Hematopoietic multipotent progenitor cell treated with erythropoietin and hydrocortisone succinate and interleukin-3 and kit ligand, for 17 days (in vitro differentiated cells): ENCODE results near the gene APLF.
"Not testable (repeated sequence)": the region's sequence is repeated elsewhere in the genome, so short reads cannot be mapped to it uniquely, and the experiment has no call there.

ENCODE experiments used
- DNase-seq: peaks from one replicate; pipeline ENCODE4 v3.0.0-alpha.2; 2015; ENCODE audit warnings: low spot score

APLF gene

DNA sequence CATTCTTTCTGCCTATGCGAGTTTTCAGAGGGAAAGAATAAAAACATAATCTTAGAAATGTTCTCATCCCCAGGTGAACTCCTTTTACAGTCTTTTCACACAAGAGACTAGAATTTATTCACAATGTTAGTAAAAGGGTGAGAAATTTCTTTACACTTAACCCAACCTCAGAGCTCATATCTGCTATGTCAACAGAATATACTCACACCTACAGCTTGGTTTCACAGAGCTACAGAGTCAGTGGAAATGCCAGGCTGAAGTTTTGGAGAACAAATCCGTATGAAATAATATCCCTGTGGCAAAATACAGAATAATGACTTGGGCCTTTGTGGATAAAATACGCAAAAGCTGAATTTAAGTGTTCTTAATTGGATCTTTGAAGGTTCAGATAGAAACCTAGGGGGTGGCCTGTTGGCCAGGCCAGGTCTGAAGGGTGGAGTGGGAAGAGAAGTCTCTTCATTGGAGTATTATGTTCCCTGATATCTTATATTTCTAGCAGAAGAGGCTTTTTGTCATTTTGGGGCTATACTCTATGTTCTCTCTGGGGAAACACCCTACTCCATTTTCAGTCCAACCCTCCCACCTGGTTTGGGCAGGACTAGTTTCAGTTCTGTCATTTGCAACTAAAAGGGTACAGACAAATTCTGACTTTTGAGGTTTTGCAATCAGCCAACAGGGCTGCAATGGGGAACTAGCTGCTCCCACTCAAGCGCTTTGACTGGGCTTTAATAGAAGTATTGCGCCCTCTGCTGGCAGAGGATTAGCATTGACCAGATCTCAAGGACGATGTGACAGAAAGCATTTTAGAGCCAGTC is 26.0 kb upstream of the APLF start:
- peak; percentile 93 for DNase-seq

DNA sequence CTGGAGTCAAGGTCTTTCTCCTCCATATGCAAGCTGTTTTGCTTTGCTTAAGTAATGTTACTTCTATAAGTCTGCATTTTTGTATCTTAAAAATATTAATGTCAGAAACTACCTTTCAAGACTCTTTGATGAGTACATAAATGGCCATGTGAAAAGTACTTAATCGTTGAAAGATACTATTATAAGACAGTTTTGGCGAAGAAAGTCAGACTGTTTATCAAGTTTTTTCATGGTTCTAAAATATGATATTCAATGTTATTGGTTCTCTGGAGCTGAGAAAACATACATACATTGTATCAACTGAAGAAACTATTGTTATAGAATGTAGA is 25.4 kb upstream of the APLF start:
- no peak for DNase-seq

DNA sequence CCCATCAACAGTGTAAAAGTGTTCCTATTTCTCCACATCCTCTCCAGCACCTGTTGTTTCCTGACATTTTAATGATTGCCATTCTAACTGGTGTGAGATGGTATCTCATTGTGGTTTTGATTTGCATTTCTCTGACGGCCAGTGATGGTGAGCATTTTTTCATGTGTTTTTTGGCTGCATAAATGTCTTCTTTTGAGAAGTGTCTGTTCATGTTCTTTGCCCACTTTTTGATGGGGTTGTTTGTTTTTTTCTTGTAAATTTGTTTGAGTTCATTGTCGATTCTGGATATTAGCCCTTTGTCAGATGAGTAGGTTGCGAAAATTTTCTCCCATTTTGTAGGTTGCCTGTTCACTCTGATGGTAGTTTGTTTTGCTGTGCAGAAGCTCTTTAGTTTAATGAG is 21.0 kb upstream of the APLF start:
- DNase-seq: not testable (repeated sequence)

DNA sequence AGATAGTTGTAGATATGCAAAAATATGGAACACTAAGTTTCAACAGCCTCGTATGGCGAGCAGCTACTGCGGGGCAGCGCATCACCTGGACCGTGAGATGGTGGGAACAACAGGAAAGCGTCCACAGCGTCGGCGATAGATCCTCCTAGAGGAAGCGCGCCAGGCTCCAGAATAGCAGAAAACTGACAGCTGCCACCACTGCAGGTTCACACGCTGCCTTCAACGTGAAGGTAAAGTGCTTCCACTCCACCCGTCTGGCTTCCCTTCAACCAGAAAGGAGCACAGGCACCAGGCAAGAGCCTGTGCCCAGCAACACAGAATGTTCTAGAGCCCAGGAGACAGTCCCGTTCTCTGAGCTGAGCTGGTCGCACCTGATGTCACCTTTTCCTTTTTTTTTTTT is 20.3 kb upstream of the APLF start:
- no peak for DNase-seq

DNA sequence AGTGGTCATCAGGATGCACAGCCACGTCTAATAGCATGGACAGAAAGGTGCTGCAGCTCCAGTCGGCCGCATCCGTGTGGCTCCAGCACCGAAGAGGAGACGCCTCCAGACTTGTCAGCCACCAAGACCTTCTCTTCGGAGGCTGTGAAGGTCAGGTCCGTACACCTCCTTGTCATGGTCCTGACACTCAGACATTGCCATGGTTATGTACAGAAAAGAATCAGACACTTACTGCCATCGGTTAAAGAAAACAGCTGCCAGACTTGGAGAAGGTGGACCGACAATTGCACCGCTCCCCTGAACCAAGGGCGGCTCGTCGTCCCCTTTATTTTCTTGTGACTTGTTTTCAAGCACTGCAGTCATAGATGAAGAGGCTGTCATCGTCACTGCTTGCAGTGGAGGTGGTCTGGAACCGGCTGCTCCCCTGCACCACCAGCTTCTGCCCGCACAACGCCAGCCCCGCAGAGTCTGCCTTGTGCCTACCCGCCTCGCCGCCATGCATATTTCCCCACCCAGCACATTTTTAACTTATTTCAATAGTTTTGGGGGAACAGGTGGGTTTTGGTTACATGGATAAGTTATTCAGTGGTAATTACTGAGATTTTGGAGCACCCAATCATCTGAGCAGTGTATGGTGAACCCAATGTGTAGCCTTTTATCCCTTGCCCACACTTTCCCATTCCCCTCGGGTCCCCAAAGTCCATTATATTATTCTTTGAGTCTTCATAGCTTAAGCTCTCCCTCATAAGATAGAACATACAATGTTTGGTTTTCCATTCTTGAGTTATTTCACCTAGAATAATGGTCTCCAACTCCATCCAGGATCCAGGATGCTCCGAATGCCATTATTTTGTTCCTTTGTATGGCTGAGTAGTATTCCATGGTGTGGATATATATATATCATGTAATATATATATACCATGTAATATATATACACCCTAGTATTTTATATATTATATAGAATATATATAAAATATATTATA is 18.4 kb upstream of the APLF start:
- DNase-seq: no peak

DNA sequence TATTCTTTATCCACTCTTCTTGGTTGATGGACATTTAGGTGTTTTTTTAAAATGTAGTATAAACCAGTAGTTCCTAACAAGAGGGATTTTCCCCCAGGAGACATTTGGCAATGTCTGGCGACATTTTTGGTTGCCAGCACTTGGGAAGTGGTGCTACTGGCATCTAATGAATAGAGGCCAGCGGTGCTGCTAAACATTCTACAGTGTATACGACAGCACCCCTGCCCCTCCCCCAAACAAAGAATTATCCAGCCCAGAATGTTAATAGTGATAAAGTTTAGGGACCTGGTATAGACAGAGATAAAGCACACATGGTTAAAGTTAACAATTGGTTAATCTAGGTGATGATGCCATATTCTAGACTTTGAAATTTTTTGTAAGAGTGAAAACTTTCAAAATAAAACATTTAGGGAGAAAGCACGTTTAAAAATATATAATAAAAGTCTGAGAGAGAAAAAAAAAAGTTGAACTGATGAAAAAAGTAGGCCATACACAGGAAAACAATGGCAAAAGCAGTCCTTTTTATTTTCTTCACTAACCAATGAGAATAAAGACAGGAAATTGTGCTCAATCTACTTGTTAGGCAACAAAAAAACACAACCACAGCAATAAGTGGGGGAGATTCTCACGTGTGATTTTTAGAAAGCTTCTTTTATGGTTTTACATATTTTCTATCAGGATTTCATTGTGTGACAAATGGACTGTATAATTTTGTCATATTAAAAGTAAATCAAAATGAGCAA is 15.1 kb upstream of the APLF start:
- DNase-seq: no peak

DNA sequence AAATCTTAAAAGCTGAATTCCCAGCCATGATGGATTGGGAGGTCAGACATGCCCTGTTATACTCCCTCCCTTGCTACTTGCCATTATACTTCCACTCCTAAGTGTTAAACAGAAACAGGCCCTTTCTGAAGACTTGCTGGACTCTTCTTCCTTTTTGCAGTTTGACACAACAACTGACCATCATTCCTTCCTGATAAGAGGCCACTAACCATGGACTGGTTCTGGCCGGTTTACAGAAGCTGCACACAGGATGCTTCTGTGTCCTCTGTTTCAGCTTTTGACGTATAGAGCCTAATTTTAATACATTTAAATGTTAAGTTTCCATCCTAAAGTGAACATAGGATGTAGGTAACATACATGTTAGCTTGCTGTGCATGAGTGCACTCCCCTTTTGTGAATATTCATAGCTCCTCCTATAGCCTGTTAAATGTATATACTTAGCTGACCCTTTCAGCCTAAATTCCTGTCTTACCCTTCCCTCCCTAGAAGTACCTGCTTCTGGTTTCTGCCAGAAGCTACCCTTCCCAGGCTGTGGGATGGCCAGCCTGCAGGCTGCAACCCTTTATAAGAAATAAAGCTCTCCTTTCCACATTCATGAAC is 13.5 kb upstream of the APLF start:
- no peak for DNase-seq

DNA sequence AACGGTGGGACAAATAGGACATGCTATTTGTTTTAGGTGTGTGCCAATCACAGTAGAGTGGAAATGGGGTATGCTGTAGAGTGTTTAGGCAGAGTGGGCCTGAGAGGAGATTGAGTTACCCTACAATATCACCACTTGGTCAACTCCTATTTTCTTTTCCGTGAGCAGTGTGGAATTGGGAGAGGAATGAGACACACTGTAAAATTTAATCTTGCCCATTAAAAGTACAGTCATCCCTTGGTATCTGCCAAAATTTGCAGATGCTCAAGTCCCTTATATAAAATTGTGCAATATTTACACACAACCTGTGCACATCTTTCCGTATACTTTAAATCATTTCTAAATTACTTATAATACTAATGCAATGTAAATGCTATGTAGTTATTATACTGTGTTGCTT is 12.7 kb upstream of the APLF start:
- DNase-seq: no peak

DNA sequence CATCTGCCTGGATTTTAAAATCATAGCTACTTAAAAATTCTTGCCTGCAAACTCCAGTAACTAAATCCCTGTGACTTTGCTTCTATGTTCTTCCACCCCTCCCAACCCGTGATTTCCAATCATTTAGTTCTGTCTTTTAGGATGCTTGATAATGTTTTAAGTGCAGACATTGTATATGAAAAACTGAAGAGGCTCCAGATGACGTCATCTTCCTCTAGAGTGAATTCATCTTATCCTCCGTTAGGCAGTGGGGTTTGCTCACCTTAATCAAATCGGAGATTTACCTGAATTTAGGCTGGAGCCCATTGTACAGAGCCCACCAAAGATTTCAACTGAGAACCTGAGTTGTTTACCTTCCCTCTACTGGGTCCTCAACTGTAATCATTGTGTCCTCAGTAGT is 11.2 kb upstream of the APLF start:
- DNase-seq: no peak

DNA sequence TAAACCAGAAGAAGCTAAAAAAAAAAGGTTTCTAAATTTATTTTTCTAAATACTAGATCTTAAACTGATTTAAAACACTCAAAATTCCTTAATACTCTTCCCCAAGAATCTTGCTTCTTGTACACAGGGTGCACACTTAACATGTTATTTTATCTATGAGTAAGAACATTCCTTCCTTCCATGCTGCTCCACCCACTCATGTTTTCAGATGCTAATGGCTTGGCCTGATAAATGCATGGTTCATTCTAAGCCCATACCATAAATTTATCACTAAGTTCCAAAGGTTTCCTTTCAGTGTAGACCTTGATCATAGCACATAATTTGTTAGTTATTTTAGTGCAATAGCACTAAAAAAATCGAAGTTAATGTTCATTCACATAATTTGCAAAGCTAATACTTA is 8.4 kb upstream of the APLF start:
- DNase-seq: peak; percentile 43

DNA sequence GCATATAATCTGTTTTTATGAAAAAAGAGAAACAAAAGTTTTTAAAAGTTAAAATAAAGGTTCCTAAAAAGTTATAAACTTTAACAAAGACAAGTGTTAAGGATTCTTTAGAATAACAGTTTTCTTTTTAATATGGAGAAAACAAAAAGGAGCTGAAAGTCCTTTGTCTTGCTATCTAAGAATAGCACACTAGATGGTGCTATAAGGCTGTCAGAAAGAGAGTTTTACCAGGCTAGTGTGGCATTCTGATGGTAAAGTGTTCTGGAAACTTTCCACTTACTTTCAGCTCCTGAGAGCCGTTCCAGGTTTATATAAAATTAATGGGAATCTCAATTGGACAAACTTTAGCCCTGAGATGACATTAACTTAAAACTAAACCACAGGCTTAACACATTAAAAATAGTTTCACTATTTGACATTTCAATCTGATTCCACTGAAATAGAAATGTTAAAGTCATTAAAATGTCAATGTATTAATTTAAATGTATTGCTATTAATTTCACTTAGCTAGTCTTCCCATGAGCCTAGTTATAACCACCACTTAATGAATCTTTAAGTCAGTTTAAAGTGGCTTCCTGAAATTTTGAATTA is 4.0 kb upstream of the APLF start:
- DNase-seq: peak; percentile 87

DNA sequence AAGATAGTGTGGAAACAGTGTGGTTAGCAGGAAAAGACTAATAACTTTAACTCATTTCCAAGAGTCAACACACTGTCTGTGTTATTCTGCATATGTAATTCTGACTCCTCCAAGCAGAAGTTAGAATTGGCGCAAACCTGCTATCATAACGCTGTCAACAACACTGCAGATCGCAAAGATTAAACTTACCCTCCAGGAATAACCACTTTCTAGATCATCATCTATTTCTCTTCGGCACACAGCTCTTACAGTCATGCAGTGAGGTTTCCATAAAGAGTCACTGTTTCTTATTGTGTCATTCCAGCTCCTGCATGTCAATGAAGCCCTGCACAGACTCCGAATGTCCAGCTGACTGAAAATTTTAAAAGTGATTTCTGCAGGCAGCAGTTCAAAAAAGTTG is 2.7 kb upstream of the APLF start:
- DNase-seq: no peak

DNA sequence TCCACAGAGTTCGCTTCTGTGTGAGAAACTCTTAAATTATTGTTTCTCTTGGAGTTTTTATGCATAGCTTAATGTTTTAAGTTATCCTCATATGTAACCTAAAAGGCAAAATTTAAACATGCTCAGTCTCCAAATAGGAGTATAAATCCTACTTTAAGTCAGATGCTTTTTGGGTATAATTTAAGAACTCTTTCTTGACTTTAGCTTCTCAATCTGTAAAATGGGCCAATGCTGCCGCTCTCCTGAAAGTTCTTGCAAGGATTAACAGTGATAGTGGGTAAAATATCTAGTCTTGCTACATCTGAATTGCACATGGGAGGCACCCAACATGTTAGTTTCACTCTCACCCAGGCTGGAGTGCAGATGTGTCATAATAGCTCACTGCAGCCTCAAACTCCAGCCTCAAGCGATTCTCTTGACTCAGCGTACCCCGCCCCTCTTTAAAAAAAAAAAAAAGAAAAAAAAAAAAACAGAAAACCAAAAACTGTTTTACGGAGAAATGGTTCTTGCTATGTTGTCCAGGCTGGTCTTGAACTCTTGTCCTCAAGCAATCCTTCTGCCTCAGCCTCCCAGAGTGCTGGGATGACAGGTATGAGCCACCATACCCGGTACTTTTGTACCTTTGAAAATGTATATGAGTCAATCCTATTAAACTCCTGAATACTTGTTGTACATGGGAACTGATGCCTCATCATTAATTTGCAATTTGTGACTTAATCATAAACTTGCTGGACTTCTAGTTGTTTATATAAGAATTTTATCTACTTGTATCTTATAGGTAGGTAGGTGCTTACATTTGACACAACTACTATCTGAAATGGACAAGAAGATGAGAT is 2.1 kb upstream of the APLF start:
- peak; percentile 29 for DNase-seq

DNA sequence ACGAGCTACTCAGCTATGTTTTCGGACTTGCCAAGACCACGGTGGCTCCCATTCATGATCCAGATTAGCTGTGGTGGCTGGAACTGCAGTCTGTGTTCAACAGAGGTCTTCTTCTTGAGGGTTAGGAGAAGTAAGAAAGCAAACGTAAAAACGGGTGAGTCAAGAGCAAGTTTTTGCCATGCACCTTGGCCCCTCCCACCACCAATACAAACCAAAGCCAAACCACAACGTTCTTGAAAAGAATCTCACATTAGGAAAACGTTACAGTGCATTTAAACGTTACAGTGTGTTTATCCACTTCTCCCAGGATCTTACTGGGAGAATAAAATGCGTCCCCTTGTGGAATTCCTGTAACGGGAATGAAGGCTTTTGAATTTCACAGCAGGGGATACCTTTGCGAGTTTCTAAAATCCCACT is 1.0 kb upstream of the APLF start:
- DNase-seq: peak; percentile 53

DNA sequence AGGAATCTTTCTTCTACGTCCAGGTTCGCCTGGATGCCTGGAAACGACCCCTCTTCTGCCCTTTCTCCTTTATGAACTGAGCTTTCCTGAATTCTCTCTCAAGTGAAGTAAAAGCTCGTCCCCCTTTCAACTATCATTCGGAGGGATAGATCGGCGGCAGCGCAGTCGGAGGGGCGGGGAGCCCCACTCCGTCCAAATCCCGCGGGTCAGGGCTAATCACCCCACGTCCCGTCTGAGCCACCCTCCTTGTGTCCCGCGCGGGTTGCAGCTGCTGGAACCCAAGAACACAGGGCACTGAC is 658 bp upstream of the APLF start:
- no peak for DNase-seq

DNA sequence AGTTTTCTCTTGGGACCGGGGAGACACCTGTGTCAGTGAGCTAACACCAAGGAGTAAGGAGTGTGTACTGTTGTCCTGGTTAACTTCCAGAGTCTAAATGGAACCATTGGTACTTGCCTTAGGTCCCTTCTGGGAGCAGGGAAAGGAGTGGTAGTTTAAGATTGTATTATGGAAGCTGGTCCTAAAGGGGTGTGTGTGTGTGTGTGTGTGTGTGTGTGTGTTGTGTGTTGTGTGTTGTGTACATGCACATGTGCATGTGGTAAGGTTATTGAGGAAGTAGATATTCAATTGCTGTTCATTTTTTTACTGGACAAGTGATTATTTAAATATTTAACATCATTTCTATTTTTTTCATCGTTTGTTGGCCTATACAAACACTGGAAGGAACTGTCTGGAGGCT is 1.4 kb downstream of the APLF start:
- no peak for DNase-seq

DNA sequence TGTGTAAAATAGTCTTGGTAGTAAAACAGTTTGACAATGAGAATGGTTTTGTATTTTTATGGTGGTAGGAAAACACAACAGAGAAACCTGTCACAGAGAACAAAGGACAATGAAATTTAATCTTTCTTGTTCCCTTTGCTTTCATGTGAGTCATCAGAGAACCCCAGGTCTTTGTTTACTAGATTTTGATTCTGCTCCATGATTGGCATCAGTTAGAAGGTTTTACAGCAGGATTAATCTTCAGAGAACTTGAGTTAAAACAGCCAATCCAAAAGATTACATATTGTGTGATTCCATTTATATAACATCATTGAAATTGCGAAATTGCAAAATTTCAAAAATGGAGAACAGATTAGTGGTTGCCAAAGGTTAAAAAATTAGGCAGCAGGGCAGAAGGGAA is 2.5 kb downstream of the APLF start:
- no peak for DNase-seq

DNA sequence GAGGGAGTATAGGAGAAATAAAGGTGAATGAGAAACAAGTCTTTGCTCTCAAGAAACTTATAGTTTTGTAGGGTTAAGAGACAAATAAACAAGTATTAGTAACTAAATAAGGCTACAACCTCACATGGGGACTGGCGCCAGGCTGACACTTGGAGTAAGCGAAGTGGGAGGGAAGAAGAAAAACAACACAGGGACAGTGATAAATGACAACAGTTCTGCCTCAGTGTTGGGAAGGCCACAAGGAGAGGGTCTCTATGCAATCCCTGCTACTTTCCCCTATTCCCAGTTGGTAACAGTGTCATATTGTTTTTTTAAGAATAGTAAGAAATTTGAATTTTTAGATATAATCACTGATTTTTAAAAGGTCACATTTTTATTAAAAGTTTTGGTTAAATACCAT is 4.0 kb downstream of the APLF start:
- no peak for DNase-seq

DNA sequence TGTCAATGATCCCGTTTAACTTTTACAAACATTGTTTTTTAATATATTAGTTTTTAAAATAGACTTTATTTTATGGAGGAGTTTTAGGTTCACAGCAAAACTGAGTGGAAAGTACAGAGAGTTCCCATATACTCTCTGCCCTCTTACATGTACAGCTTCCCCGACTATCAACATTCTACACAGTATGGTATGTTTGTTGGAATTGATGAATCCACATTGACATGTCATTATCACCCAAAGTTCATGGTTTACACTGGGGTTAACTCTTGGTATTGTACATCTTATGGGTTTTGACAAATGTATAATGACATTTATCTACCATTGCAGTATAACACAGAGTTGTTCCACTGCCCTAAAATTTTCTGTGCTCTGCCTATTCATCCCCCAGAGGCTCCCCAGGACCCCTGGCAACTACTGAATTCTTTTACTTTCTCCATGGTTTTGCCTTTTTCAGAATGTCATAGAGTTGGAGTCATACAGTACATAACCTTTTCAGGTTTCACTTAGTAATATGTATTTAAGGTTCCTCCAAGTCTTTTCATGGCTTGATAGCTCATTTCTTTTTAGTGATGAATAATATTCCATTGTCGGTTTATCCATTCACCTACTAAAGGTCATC is 5.5 kb downstream of the APLF start:
- no peak for DNase-seq

DNA sequence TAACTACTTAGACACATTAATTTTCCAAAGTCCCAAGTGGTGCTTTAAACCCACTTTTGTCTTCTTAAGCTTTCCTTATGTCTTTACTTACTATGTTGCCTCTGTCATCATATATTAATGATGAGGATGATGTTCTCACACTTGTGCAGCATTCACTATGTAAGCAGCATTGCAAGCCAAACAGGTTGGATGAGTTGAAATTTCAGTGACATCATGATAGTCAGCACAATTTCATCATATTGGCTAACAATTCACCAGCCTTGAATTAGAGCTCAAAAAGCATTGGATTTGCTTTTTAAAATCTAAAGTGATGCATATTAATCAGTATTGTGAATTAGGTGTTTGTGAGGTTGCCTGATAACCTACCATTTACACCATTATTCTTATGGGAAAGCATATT is 7.7 kb downstream of the APLF start:
- no peak for DNase-seq

DNA sequence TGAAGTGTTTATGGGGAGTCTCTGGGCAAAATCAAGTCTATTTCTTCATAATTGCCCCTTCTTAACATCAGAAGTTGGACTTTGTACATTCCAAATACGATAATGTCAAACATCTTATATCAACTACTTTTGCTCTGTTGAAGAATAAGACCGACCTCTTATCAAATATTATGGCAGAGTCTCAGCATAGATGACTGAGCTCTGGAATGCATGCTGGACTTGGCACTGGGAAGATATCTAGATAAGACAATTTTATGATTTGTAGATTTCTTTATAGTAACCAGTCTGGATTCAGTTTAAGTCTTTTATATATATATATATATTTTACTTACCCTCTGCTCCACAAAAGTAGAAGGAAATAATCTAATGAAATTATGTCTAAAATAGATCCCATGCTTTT is 8.2 kb downstream of the APLF start:
- no peak for DNase-seq
